ENCODE measurements around the gene MMP13. TPM values are rescaled to one million over a fixed set of nuclear protein-coding genes. Genes with fewer than 3 reads are reported as not detected.

Gene MMP13
- total and polyA plus RNA-seq, 9 of the 15 experiments (the other 6 are each of a cell fraction or from before 2014, with no cell fraction given), result not detected

GRCh38 chr11:102966011-102966410, 10.5 kb upstream of the MMP13 start (continued):
- TF ChIP-seq ADNP (tag; IDR thresholded peaks at IDR 0.05), result no peak
- TF ChIP-seq JUND (IDR thresholded peaks at IDR 0.05; ENCODE audit: borderline replicate concordance, low read depth, low read length), result no peak
- no peak for TF ChIP-seq JUND (tag; IDR thresholded peaks at IDR 0.05; ENCODE audit: borderline replicate concordance, low read depth, low read length)
- no peak for TF ChIP-seq KLF13 (tag; IDR thresholded peaks at IDR 0.05; ENCODE audit: borderline replicate concordance, low read depth)

- Histone ChIP-seq H3K9ac (ENCODE audit: insufficient read depth in 1 of 2, low read depth in 2 of 2, low read length in 2 of 2) (no peak overlapping the region), H3K27me3 (ENCODE audit: control insufficient read depth in 2 of 2, insufficient read depth in 2 of 2, low read length in 2 of 2) (no peaks in the 10 kb centered on the region), H3K27ac (ENCODE audit: extremely low read depth, low read depth, low read length) (no peak overlapping the region), H3K79me2 (ENCODE audit: control insufficient read depth, insufficient read depth, low read length) (no peaks in the 10 kb centered on the region), H3K36me3 (ENCODE audit: control insufficient read depth, insufficient read depth, low read length) (no peaks in the 10 kb centered on the region), H3K4me2 (ENCODE audit: insufficient read depth, low read length) (no peak overlapping the region), H3K4me1 (replicated peaks in 1 of 2; ENCODE audit: control insufficient read depth in 2 of 2, insufficient read depth in 2 of 2, low read length in 2 of 2) (no peaks in the 10 kb centered on the region), H3K9me1 (ENCODE audit: control insufficient read depth, insufficient read depth, low read length) (no peaks in the 10 kb centered on the region), H3K4me3 (no peak overlapping the region), H4K20me1 (replicated peaks; ENCODE audit: control insufficient read depth, insufficient read depth, low read length) (no peaks in the 10 kb centered on the region), H2AFZ (ENCODE audit: low read depth, low read length) (no peak overlapping the region), H3K9me3 (replicated peaks; ENCODE audit: control insufficient read depth, insufficient read depth, low read depth, low read length) (no peaks in the 10 kb centered on the region)
- POLR2A ChIA-PET, result no interaction called here
- WGBS (ENCODE audit: insufficient coverage, low coverage, missing lambda C conversion rate), result 0% methylated on average over 14 of the region's 14 CpGs
- CTCF ChIA-PET (ENCODE audit: low intra/inter-chr PET ratio), result no interaction called here
- no TSS peak for BruUV-seq (replicated peaks)
- DNase-seq (ENCODE audit: extremely low read depth in 1 of 4, low spot score in 3 of 4), result no peak
- no peak for ATAC-seq
- no peak for FAIRE-seq
- TF ChIP-seq PPARD (CRISPR knock-in tag; IDR thresholded peaks at IDR 0.05) (no peak), ZFP30 (CRISPR knock-in tag; IDR thresholded peaks at IDR 0.05; ENCODE audit: borderline replicate concordance) (no peak), NUFIP1 (IDR thresholded peaks at IDR 0.05; ENCODE audit: partially characterized antibody) (no peak), ZKSCAN3 (CRISPR knock-in tag; IDR thresholded peaks at IDR 0.05) (no peak), E2F6 (IDR thresholded peaks at IDR 0.05; ENCODE audit: borderline replicate concordance in 1 of 2, extremely low read depth in 1 of 2, insufficient read depth in 1 of 2, insufficient read length in 1 of 2, low read depth in 1 of 2, low read length in 1 of 2, poor library complexity in 1 of 2, severe bottlenecking in 1 of 2) (no peak), ZNF717 (CRISPR knock-in tag; IDR thresholded peaks at IDR 0.05) (no peak), RBM14 (IDR thresholded peaks at IDR 0.05; ENCODE audit: borderline replicate concordance, insufficient read depth, low read depth, low read length) (no peak)
- in situ Hi-C loops (cut with MboI), result no loop called here
- intact Hi-C loops (cut with micrococcal nuclease), result no loop called here
Measured at GRCh38 chr11:102964867-102965266, 9.3 kb upstream of the MMP13 start.

Data from K562 (cell line).